ENCODE results near the gene RARS2.
"Not testable (repeated sequence)": the region's sequence is repeated elsewhere in the genome, so short reads cannot be mapped to it uniquely, and the experiment has no call there.

Gene RARS2

GRCh38 chr6:87489326-87489725 is 100.5 kb downstream of the RARS2 start:
- not testable (repeated sequence) for DNase-seq

GRCh38 chr6:87487555-87487954 is 102.2 kb downstream of the RARS2 start:
- no peak for DNase-seq

- no peak for DNase-seq
Measured at GRCh38 chr6:87484491-87484890, 105.3 kb downstream of the RARS2 start.

DNA sequence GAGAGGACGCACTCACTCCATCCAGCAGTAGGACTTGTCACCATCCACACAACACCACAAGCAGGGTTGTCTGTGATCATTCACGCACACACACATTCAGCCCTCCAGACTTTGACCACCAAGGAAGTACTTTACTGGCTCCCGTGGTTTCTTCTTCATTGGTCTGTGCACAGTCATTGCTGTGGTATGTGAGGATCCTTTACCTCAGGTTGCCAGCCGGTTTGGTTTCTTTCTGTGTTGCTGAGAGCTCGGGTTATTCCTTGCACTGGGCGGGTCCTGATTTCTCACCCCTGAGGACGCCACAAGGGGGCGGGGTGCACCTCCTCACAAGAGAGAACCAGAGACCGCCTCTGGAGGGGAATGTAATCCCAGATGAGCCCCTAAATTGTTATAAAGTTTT is 105.9 kb downstream of the RARS2 start:
- no peak for DNase-seq

- no peak for DNase-seq
Measured at GRCh38 chr6:87482366-87482765, 107.4 kb downstream of the RARS2 start.

GRCh38 chr6:87481931-87482330 is 107.9 kb downstream of the RARS2 start:
- no peak for DNase-seq

- DNase-seq: no peak
Measured at GRCh38 chr6:87473419-87473903, 116.3 kb downstream of the RARS2 start.

DNA sequence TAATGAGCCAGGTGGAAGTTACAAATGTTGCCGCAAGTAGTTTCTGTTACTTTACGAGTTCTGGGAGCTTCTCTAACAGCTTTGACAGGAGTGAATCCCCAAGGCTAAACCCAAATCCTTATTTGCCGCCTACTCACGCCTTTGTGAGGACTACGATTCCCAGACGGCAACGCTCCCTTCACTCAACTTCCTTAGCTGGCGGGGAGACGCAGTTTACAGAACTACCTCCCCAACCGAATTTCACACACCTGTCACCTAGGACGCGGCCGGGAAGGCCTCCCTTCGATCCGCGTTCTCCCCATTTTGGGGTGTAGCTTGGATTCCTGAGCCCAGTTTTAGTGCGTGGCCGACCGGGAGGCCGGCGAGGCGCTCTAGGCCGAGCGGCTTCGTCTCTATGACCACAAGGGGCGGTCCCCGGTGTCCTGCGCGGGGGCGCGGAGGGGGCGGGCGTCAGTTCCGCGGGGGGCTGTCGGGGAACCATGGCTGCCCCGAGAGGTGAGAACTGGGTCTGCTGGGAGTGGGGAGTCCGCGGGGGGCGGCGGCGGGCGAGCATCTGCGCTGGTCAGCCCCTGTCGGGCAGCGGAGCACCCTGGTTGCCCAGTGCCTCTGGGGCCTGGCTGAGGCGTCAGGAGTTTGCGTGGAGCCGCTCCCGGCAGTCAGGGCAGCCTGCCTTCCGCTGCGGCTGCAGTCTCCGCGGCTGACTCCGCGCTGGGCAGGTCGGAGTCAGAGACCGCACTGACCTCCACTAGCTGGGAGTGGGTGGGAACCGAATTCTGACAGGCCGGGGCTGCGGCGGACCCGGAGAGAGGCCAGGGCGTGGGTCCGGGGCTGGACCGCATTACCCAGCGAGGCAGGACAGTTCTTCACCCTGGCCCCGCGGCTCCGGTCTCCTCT is 117.0 kb downstream of the RARS2 start, which contains the start of gene SLC35A1:
SLC35A1 (plus strand) TSS at position 450 of the 894 bp plus-strand sequence; CDS start at position 480, 30 bp downstream.
- DNase-seq: peak; percentile 75

DNA sequence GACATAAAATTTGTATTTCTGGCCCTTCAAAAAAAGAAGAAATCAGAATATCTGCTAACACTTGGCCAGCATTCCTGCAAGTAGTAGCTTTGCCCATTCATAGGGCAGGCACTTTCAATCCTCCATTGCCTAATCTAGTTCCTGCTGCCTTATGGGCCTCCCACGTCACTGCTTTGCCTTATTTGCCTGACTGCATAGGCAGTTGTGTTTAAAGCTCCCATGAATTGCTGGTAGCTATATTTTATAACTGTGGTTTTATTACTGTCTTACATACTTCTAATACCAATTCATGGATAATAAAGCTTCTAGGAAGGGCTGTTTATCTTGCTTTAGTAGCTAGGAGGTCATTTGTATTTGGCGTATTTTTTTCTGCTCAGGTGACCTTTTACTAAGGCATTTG is 124.7 kb downstream of the RARS2 start:
- DNase-seq: no peak

Data from NCI-H2029 treated with DMSO at 0.1 percent for 48 hours (cell line).